8988T (cell line): ENCODE measurements around the gene LMAN2.
"Not testable (repeated sequence)": the region's sequence is repeated elsewhere in the genome, so short reads cannot be mapped to it uniquely, and the experiment has no call there.

Source experiments
- DNase-seq: peaks from one replicate; pipeline ENCODE4 v3.0.0; 2011

The LMAN2 gene

DNA sequence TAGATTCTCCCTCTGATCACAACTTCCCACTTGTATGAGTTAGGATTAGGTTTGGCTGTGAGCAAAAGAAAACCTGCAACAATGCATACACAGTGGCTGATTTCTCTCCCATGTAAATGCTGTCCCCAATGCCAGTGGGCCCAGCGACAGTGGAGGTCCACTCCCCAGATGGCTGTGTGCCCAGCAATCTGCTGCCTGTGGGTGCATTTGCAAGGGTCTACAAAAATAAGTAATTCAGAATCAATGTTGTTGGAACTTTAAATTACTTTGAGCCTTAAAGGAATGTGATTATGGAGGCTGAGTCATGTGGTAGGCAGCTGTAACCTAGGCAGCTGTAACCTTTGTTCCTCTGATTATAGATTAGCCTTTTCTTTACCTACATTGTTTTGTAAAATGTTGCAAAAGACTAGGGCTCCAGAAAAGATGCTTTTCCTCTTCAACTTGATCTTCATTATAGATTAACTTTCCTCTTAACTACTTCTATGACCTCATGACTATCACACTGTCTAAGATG, 25.5 kb downstream of the LMAN2 start:
- DNase-seq: no peak

GRCh38 chr5:177320879-177321278, 30.6 kb downstream of the LMAN2 start:
- no peak for DNase-seq

GRCh38 chr5:177319913-177320588, 31.4 kb downstream of the LMAN2 start:
- DNase-seq: no peak

DNA sequence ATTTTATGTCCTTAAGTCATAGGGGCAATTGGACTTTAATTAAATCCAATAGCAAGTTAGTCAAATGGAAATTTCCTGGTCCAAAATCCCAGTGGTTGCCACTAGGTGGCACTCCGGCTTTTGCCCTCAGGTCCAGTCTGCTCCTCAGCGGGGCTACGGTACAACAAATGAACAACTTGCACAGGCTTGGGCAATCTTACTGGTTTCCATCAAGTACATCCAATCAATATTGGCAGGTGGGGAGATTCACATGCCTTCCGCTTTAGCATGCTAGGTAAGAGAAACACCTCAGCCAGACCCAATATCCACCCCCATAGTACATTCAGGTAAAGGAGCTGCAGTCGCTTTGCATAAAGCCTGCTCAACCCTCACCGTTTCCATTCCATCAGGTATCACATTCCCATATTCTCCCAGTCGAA, 33.5 kb downstream of the LMAN2 start:
- peak; percentile 82 for DNase-seq

DNA sequence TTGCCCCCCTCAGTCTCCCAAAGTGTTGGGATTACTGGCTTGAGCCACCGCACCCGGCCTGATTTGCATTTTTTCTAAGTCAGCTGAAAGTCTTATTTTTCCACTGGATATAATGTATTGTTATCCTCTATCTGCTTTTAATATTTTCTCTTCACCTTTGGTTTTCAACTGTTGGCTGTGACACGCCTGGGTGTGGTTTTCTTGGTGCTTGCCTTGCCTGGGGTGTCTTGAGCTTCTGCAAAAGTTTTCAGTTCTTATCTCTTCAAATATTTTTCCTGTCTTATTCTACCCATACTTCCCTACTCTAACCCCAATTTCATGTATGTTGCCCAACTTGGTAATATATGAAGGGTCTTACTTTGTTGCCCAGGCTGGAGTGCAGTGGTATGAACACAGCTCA, 35.5 kb downstream of the LMAN2 start:
- DNase-seq: no peak

DNA sequence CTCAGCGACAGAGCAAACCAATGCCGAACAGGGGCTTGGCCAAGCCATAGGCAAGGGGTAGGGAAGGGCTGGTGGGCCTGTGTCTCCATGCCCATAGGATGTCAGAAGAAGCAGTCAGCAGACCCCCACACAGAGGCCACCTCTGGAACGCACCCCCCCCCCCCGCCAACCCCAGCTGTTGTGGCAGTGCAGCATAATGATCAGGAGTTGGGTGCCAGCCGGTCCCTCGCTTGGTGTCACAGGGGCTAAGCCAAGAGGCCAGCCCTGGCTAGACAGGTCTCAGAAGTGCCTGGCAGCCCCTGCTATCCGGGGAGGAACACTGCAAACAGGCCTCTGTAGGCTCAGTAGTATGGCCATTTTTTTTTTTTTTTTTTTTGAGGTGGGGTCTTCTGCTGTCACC, 36.1 kb downstream of the LMAN2 start:
- no peak for DNase-seq

DNA sequence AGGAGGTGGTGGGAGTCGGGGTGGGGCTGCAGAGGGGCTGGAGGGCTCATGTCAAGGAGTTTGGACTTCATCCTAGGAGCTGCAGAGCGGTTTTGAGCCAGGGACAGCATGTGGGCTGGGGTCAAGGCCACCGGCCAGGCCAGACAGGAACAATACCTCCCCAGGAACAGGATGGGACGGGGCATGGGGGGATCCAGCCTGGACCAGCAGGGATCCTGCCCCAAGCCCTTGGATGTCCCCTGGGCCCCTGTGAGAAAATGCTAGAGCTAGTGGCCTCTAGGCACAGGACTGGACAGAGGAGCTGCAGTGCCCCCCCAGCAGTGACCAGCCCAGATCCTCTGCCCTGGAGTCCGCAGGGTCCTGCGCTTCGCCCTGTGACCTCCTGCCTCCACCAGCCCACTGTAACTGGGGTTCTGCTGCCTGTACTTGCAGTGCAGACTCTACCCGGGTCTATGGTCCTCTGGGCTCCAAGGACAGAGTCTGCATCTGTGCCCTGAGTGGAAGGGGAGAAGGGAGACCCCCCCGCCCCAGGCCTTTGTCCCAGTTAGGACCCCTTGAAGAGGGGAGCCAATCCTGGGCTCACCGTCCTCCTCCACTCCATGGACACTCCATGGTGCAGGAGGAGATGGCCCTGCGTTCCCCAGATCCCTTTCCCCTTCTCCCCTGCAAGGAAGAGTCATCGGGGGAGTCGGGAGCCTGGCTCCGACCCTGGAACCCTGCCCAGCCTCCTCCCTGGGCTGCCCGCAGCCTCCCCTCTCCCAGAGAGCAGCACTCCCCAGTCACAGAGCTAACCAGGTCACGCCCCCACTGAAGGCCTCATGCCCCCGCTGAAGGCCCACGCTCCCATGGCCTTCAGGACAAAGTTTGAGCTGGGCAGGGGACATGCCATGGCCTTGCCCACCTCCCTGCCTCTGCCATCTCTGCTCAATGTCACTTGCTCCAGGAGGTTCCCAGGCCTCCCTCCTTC, 36.8 kb downstream of the LMAN2 start:
- DNase-seq: no peak

DNA sequence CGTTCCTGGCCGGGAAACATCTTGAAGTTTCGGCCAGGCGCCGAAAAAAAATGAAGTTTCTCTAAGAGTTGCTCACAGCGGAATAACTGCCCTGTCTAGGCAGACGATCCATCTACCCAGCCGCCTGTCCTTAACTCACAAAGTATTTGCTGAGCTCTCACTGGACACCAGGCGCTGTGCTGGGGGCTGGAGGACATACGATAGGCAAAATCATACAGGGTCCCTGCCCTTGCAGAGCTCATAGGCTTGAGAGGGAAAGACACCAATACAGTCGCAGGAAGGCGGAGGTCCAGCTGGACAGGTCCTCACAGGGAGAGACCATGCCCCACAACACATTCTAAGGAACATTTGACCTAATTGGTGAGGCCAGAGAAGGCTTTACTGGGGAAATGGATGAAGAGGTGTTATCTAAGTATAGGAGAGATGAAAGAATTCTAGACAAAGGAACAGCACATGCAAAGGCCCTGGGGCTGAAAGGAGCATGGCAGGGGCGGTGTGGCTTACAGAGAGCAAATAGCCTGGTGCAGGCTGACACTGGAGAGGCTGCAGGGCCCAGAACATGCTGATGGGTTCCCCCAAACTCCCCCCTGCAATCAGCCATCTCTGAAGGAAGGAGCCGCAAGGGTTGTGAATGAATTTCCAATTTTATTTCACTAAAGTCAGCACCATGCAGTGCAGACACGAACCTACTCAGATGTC, 37.8 kb downstream of the LMAN2 start:
- no peak for DNase-seq

GRCh38 chr5:177312649-177313181, 38.8 kb downstream of the LMAN2 start:
- no peak for DNase-seq

DNA sequence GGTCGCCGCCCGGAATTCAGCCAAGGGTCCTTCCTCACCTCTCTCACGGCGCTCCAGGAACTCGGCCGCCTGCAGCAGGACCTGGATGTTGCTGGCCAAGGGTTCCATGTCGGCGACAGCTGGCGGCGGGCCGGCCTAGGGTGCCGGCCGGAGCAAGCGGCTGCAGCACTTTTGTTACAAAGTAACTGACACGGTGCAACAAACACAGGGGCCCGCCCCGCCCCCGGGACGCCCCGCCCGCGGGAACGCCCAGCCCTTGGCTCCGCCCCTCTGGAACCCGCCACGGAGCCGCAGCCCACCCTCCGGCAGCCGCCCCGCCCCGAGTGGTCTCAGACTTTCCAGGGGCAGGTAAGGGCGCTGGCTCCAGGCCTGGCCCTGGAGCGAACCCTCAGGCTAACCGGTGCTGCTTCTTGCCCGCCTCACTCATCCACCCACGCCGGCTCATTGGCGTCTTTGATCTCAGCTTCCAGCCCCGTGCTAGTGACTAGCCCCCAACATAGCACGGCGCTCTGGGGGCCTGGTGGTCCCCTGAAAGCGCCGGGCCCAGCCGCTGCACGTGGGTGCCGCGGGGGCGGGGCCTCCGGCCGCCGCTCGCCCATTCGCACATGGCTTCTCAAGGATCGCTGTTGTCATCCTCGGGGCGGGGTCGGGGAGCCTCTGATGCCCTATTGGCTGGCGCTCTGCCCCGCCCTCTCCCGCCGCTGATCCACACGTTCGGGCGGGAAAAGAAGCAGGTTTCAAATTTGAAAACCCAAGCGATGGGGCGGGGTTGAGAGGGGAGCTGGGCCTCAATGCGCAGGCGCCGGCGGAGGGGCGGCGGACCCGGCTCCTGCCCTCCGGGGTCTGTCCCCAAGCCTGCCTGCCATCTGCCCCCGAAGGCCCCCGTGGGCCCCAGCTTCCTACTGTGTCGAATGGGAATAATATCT, 39.5 kb downstream of the LMAN2 start, which contains the start of gene MXD3:
MXD3 (minus strand) TSS at position 176 of the 926 bp plus-strand sequence; CDS start at position 108, 68 bp downstream.
- DNase-seq: peak; percentile 87

DNA sequence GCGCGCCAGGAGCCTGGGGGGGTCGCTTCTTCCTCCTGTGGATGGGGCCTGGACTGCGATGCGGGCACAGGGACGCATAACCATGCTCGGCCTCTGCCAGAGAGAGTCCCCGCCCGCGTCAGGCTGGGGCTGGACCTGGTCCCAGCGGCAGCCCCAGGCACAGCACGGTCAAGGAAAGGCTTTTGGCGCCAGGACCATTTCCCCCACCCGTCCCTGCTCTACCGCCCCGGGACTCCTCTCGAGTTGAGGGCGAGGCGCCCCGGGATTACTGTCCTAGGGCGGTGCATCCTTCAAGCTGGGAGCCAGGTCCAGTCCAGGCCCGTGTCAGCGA, 40.1 kb downstream of the LMAN2 start:
- no peak for DNase-seq

DNA sequence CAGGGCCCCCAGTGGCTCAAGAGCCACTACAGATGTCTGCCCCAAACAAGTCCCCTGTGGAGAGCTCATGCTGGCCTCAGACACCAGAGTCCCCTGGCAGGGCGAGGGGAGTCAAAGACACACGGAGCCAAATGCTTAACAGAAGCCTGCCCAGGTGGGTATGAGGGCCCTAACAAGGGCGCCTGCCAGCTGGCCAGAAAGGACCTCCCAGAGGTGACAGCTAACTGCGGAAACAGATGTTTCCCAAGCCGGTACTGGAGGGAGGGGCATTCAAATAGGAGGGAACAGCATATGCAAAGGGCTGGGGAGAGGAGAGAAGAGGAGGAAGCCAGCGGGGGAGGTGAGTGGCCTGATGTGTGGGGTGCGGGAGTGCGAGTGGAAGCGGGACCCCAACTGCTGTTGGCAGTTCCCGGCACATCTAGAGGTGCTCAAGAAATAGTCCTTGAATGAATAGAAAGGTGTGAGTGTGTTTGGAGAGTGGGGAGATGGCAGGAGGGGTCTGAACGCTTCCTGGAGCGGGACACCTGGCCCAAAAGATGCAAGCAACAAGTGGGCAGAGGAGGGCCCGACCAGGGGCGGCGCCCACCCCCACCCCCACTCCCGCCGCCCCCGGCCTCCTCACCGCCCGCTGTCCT, 40.6 kb downstream of the LMAN2 start:
- DNase-seq: no peak

DNA sequence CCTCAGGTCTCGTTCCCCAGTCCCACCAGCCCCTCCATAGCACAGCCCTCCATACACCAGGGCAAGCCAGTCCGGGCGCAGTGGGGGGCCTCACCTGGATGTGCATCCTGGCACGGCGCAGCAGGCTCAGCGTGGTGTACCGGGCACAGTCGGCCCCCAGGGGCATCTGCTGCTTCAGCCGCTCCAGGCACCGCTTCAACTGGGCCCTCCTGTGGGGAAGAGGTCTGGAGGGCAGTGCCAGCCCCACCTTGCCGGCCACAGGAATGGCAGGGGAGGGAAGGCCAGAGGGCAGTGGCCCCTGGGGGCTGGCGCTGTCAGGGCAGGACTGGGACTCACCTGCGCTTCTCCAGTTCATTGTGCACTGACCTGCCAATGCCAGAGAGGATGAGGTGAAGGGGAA, 41.1 kb downstream of the LMAN2 start:
- DNase-seq: no peak

GRCh38 chr5:177309351-177310191, 41.9 kb downstream of the LMAN2 start:
- DNase-seq: peak; percentile 97

- no peak for DNase-seq
These were observed 42.7 kb downstream of the LMAN2 start for GRCh38 chr5:177308740-177309139.

- DNase-seq: no peak
These were observed 43.7 kb downstream of the LMAN2 start for GRCh38 chr5:177307544-177308363.

- no peak for DNase-seq
These were observed 44.6 kb downstream of the LMAN2 start for GRCh38 chr5:177306674-177307543.

DNA sequence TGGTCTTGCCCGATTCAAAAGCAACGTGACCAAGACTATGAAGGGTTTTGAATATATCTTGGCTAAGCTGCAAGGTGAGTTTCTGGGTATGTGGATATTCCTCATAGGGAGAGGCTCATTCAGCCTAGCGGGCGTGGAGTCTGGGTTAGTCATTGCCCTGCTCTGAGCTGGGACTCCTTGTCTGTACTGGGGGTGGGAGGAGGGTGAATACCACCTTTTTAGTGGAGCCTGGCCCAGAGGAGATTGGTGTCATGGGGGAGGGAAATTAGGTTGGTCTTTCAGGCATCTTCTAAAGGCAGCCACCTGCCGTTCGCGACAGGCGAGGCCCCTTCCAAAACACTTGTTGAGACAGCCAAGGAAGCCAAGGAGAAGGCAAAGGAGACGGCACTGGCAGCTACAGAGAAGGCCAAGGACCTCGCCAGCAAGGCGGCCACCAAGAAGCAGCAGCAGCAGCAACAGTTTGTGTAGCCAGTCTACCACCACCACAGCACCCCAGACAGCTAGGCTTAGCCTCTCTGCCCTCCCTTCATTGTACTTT, 45.3 kb downstream of the LMAN2 start:
- not testable (repeated sequence) for DNase-seq
